ENCODE data around the gene CRABP2.

DNA sequence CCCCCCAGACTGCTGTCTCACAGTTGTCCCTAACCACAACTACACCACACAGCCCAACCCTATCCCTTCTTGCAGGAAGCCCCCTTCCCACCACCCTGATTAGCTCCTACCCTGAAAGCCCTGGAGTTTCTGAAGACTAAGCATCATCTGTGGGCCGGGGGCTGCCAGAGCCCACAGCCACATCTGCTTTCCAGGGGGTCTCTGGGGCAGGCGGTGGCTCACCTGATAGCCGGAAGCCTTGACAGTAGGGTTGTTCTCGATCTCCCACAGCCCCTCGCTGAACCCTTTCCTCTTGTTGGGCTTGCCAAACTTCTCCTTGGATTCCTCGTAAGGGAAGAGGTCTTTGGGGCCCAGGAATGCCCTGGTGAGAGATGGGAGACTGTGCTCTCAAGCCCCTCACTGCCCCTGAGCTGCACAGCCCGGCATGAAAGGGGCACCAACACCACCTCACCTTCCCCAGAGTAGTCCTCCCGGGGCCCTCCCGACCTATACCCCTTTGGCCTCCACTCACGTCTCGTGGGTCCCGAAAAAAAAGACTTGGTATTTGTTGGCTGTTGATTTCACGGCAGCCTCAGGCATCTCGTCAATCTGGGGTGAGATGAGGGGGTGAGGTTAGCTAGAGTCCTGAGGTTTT, 39.5 kb upstream of the CRABP2 start:
- TF ChIP-seq, protein P1, sequence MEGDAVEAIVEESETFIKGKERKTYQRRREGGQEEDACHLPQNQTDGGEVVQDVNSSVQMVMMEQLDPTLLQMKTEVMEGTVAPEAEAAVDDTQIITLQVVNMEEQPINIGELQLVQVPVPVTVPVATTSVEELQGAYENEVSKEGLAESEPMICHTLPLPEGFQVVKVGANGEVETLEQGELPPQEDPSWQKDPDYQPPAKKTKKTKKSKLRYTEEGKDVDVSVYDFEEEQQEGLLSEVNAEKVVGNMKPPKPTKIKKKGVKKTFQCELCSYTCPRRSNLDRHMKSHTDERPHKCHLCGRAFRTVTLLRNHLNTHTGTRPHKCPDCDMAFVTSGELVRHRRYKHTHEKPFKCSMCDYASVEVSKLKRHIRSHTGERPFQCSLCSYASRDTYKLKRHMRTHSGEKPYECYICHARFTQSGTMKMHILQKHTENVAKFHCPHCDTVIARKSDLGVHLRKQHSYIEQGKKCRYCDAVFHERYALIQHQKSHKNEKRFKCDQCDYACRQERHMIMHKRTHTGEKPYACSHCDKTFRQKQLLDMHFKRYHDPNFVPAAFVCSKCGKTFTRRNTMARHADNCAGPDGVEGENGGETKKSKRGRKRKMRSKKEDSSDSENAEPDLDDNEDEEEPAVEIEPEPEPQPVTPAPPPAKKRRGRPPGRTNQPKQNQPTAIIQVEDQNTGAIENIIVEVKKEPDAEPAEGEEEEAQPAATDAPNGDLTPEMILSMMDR (conservative IDR thresholded peaks at IDR 0.05; ENCODE audit: low read depth in 2 of 2), result no peak
- TF ChIP-seq POLR2AphosphoS5 (IDR thresholded peaks at IDR 0.05; ENCODE audit: low read depth) (no peak), EZH2 (IDR thresholded peaks at IDR 0.05; ENCODE audit: low read depth, unreplicated experiment) (no peak), NANOG (IDR thresholded peaks at IDR 0.05; ENCODE audit: borderline replicate concordance) (no peak), EZH2phosphoT487 (IDR thresholded peaks at IDR 0.05; ENCODE audit: unreplicated experiment) (no peak), JUNB (IDR thresholded peaks at IDR 0.05; ENCODE audit: unreplicated experiment) (no peak), STAT1 (IDR thresholded peaks at IDR 0.05; ENCODE audit: unreplicated experiment) (no peak), CREB1 (CRISPR knock-in tag; IDR thresholded peaks at IDR 0.05; ENCODE audit: low read depth) (no peak), ZNF114 (CRISPR knock-in tag; IDR thresholded peaks at IDR 0.05) (no peak)
- TF ChIP-seq, protein P2, sequence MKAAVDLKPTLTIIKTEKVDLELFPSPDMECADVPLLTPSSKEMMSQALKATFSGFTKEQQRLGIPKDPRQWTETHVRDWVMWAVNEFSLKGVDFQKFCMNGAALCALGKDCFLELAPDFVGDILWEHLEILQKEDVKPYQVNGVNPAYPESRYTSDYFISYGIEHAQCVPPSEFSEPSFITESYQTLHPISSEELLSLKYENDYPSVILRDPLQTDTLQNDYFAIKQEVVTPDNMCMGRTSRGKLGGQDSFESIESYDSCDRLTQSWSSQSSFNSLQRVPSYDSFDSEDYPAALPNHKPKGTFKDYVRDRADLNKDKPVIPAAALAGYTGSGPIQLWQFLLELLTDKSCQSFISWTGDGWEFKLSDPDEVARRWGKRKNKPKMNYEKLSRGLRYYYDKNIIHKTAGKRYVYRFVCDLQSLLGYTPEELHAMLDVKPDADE (IDR thresholded peaks at IDR 0.05), result no peak
- TF ChIP-seq, protein P3, sequence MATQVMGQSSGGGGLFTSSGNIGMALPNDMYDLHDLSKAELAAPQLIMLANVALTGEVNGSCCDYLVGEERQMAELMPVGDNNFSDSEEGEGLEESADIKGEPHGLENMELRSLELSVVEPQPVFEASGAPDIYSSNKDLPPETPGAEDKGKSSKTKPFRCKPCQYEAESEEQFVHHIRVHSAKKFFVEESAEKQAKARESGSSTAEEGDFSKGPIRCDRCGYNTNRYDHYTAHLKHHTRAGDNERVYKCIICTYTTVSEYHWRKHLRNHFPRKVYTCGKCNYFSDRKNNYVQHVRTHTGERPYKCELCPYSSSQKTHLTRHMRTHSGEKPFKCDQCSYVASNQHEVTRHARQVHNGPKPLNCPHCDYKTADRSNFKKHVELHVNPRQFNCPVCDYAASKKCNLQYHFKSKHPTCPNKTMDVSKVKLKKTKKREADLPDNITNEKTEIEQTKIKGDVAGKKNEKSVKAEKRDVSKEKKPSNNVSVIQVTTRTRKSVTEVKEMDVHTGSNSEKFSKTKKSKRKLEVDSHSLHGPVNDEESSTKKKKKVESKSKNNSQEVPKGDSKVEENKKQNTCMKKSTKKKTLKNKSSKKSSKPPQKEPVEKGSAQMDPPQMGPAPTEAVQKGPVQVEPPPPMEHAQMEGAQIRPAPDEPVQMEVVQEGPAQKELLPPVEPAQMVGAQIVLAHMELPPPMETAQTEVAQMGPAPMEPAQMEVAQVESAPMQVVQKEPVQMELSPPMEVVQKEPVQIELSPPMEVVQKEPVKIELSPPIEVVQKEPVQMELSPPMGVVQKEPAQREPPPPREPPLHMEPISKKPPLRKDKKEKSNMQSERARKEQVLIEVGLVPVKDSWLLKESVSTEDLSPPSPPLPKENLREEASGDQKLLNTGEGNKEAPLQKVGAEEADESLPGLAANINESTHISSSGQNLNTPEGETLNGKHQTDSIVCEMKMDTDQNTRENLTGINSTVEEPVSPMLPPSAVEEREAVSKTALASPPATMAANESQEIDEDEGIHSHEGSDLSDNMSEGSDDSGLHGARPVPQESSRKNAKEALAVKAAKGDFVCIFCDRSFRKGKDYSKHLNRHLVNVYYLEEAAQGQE (IDR thresholded peaks at IDR 0.05; ENCODE audit: unreplicated experiment), result no peak
- TF ChIP-seq, protein P4, sequence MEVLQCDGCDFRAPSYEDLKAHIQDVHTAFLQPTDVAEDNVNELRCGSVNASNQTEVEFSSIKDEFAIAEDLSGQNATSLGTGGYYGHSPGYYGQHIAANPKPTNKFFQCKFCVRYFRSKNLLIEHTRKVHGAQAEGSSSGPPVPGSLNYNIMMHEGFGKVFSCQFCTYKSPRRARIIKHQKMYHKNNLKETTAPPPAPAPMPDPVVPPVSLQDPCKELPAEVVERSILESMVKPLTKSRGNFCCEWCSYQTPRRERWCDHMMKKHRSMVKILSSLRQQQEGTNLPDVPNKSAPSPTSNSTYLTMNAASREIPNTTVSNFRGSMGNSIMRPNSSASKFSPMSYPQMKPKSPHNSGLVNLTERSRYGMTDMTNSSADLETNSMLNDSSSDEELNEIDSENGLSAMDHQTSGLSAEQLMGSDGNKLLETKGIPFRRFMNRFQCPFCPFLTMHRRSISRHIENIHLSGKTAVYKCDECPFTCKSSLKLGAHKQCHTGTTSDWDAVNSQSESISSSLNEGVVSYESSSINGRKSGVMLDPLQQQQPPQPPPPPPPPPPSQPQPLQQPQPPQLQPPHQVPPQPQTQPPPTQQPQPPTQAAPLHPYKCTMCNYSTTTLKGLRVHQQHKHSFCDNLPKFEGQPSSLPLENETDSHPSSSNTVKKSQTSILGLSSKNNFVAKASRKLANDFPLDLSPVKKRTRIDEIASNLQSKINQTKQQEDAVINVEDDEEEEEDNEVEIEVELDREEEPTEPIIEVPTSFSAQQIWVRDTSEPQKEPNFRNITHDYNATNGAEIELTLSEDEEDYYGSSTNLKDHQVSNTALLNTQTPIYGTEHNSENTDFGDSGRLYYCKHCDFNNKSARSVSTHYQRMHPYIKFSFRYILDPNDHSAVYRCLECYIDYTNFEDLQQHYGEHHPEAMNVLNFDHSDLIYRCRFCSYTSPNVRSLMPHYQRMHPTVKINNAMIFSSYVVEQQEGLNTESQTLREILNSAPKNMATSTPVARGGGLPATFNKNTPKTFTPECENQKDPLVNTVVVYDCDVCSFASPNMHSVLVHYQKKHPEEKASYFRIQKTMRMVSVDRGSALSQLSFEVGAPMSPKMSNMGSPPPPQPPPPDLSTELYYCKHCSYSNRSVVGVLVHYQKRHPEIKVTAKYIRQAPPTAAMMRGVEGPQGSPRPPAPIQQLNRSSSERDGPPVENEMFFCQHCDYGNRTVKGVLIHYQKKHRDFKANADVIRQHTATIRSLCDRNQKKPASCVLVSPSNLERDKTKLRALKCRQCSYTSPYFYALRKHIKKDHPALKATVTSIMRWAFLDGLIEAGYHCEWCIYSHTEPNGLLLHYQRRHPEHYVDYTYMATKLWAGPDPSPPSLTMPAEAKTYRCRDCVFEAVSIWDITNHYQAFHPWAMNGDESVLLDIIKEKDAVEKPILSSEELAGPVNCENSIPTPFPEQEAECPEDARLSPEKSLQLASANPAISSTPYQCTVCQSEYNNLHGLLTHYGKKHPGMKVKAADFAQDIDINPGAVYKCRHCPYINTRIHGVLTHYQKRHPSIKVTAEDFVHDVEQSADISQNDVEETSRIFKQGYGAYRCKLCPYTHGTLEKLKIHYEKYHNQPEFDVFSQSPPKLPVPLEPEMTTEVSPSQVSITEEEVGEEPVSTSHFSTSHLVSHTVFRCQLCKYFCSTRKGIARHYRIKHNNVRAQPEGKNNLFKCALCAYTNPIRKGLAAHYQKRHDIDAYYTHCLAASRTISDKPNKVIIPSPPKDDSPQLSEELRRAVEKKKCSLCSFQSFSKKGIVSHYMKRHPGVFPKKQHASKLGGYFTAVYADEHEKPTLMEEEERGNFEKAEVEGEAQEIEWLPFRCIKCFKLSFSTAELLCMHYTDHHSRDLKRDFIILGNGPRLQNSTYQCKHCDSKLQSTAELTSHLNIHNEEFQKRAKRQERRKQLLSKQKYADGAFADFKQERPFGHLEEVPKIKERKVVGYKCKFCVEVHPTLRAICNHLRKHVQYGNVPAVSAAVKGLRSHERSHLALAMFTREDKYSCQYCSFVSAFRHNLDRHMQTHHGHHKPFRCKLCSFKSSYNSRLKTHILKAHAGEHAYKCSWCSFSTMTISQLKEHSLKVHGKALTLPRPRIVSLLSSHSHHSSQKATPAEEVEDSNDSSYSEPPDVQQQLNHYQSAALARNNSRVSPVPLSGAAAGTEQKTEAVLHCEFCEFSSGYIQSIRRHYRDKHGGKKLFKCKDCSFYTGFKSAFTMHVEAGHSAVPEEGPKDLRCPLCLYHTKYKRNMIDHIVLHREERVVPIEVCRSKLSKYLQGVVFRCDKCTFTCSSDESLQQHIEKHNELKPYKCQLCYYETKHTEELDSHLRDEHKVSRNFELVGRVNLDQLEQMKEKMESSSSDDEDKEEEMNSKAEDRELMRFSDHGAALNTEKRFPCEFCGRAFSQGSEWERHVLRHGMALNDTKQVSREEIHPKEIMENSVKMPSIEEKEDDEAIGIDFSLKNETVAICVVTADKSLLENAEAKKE (CRISPR knock-in tag; IDR thresholded peaks at IDR 0.05), result no peak
